SU-DHL-6 (cell line): ENCODE results near the gene SUSD4.

Source experiments
- H2AFZ ChIP-seq: fragments of 200-600 bp; sonication (generic); 2 replicates; pipeline ENCODE4 v1.6.1; 2014; ENCODE audit warnings: low read depth, mild to moderate bottlenecking, moderate library complexity, mixed read lengths, antibody characterized with exemption, low read length; ENCODE audit not compliant: severe bottlenecking
- H3F3A ChIP-seq: fragments of 200-600 bp; shearing (Covaris generic); 2 replicates; pipeline ENCODE4 v1.6.0; 2016; ENCODE audit warnings: antibody characterized with exemption, mild to moderate bottlenecking; ENCODE audit not compliant: insufficient read depth
- H3K27ac ChIP-seq: fragments of 200-600 bp; sonication (generic); 2 replicates; pipeline ENCODE4 v1.5.1; 2016; ENCODE audit warnings: low read depth, mild to moderate bottlenecking, low read length, moderate library complexity, mixed read lengths
- H3K27me3 ChIP-seq: fragments of 200-600 bp; sonication (generic), shearing (Covaris generic); 2 replicates; pipeline ENCODE4 v1.6.0; 2014; ENCODE audit warnings: mild to moderate bottlenecking, low read length
- H3K36me3 ChIP-seq: fragments of 200-600 bp; sonication (generic); 2 replicates; pipeline ENCODE4 v1.6.1; 2014; ENCODE audit warnings: mild to moderate bottlenecking, low read length, mixed read lengths
- H3K4me2 ChIP-seq: fragments of 300-600, 200-600 bp; shearing (Covaris generic), sonication (generic); 2 replicates; pipeline ENCODE4 v1.6.0; 2014; ENCODE audit warnings: low read length, low read depth, mild to moderate bottlenecking; ENCODE audit not compliant: poor library complexity, severe bottlenecking
- H3K4me3 ChIP-seq: fragments of 200-600 bp; sonication (generic); 2 replicates; pipeline ENCODE4 v1.5.1; 2014; ENCODE audit warnings: antibody characterized with exemption, low read length, mild to moderate bottlenecking, mixed read lengths; ENCODE audit not compliant: insufficient read depth, poor library complexity, severe bottlenecking
- H3K79me2 ChIP-seq: fragments of 200-600 bp; sonication (generic); 2 replicates; pipeline ENCODE4 v1.6.1; 2014; ENCODE audit warnings: mild to moderate bottlenecking, low read length, moderate library complexity; ENCODE audit not compliant: insufficient read depth
- H3K9ac ChIP-seq: fragments of 200-600 bp; sonication (generic); 2 replicates; pipeline ENCODE4 v1.7.0; 2014; ENCODE audit warnings: mild to moderate bottlenecking, low read length
- H3K9me2 ChIP-seq: fragments of 200-600 bp; sonication (generic); replicated peaks from 2 replicates; pipeline ENCODE4 v1.6.1; 2014; ENCODE audit warnings: low read length; ENCODE audit not compliant: insufficient read depth
- H3K9me3 ChIP-seq: fragments of 200-600 bp; sonication (generic); 2 replicates; pipeline ENCODE4 v1.6.1; 2014; ENCODE audit warnings: low read length, mixed read lengths; ENCODE audit not compliant: insufficient read depth
- H4K20me1 ChIP-seq: fragments of 200-600 bp; sonication (generic); 2 replicates; pipeline ENCODE4 v1.6.1; 2014; ENCODE audit warnings: low read depth, mild to moderate bottlenecking, antibody characterized with exemption, low read length, moderate library complexity, mixed read lengths
- EZH2phosphoT487 ChIP-seq: fragments of 200-600 bp; sonication (generic), shearing (Covaris generic); conservative IDR thresholded peaks from 2 replicates; pipeline ENCODE4 v1.6.1; 2018; ENCODE audit warnings: mild to moderate bottlenecking, antibody characterized with exemption, low read length, moderate library complexity, mixed read lengths
- TF ChIP-seq, protein P1 (sequence below): fragments of 200-600 bp; sonication (generic); IDR thresholded peaks from one replicate; pipeline ENCODE4 v1.5.1; 2017; ENCODE audit warnings: antibody characterized with exemption, mild to moderate bottlenecking, low read length, moderate library complexity; ENCODE audit not compliant: insufficient read depth, poor library complexity, severe bottlenecking

SUSD4 gene

DNA sequence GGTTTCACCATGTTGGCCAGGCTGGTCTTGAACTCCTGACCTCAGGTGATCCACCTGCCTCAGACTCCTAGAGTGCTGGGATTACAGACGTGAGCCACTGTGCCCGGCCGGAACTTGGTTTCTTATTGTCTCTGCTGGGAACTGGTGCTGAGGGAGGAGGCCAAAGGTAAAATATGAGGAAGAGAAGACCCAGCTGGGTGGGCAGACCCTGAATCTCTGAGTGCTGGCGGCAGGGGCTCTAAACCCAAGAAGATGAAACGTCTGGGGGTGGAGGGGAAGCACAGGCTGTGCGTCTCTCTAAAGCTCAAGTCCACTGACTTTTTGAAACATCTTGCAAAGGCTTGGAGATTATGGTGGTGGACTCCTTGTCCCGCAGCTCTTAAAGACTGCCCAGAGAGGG is 138.9 kb downstream of the SUSD4 start:
- Histone ChIP-seq H3K27ac (no peak overlapping the region), H3K27me3 (no peaks in the 10 kb centered on the region), H4K20me1 (no peaks in the 10 kb centered on the region), H3K9me2 (no peaks in the 10 kb centered on the region), H3K9ac (no peak overlapping the region), H3K9me3 (no peaks in the 10 kb centered on the region), H2AFZ (no peak overlapping the region), H3K36me3 (no peaks in the 10 kb centered on the region), H3F3A (no peaks in the 10 kb centered on the region), H3K4me2 (no peak overlapping the region), H3K79me2 (no peaks in the 10 kb centered on the region), H3K4me3 (no peak overlapping the region)
- TF ChIP-seq, protein P1, sequence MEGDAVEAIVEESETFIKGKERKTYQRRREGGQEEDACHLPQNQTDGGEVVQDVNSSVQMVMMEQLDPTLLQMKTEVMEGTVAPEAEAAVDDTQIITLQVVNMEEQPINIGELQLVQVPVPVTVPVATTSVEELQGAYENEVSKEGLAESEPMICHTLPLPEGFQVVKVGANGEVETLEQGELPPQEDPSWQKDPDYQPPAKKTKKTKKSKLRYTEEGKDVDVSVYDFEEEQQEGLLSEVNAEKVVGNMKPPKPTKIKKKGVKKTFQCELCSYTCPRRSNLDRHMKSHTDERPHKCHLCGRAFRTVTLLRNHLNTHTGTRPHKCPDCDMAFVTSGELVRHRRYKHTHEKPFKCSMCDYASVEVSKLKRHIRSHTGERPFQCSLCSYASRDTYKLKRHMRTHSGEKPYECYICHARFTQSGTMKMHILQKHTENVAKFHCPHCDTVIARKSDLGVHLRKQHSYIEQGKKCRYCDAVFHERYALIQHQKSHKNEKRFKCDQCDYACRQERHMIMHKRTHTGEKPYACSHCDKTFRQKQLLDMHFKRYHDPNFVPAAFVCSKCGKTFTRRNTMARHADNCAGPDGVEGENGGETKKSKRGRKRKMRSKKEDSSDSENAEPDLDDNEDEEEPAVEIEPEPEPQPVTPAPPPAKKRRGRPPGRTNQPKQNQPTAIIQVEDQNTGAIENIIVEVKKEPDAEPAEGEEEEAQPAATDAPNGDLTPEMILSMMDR, result no peak
- TF ChIP-seq EZH2phosphoT487, result no peak

DNA sequence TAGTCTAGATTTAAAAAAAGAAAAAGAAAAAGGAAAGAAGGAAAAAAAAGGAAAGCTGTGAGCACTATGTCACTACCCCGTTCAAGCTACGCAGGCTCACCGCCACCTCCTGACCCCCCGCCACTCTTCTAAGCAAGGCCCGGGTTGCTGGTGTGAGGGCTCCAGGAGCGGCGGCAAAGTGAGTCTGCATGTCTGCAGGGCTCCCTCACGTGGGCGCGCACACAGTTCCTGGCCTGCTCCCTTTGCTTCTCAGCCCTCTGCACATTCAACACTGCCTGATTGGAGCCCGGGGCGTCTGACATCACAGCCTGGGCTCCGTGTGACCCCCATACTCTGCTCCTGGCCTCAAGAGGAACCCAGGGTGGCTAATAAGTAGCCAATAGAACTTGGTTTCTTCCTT is 139.5 kb downstream of the SUSD4 start:
- no peaks in the 10 kb centered on the region for H3F3A ChIP-seq
- H3K4me3 ChIP-seq, result no peak overlapping the region
- no peak overlapping the region for H3K27ac ChIP-seq
- H3K4me2 ChIP-seq, result no peak overlapping the region
- TF ChIP-seq, protein P1, result no peak
- no peak for TF ChIP-seq EZH2phosphoT487
- H3K9ac ChIP-seq, result no peak overlapping the region
- no peaks in the 10 kb centered on the region for H4K20me1 ChIP-seq
- no peaks in the 10 kb centered on the region for H3K9me2 ChIP-seq
- H3K9me3 ChIP-seq, result no peaks in the 10 kb centered on the region
- no peaks in the 10 kb centered on the region for H3K79me2 ChIP-seq
- no peaks in the 10 kb centered on the region for H3K27me3 ChIP-seq
- H3K36me3 ChIP-seq, result no peaks in the 10 kb centered on the region
- no peak overlapping the region for H2AFZ ChIP-seq

DNA sequence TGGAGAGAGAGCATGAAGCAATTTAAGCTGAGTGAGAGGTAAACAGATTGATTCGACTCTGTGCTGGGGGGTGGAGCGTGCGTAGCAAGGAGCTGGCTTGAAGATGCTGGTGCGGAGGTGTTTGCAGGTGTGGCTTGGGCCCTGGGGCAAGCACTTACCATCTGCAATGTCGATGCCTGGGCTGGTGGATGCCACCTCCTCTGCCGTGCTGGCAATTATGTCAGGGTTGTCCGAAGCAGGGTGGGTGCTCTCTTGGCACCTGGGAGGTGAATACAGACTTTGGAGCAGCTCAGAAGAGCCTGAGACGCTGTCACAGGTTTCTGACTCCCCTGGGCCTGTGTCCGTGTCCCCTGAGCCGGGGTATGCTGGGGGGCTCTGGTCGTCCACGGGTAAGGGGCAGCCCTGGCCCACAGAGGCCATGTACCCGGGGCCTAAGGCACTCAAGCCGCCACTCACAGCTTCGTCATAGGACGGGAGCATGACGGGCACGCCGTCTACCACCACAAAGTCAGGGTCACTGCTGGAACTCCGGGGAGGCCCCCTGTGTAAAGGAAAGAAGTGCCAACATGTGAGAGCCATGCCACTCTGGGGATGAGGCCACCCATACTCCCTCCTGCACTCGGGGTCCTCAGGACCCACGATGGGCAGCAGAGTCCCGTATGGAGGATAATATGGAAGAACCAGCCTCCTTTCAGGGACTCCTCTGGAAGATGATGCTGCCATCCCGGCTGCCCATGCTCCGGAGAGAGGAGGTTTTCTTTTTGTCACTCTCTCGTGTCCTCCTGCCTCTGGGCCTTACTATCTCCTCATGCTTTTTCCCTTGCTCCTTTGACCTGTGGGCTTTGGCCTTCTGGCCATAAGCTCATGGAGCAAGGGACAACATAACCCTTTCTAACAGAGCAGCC is 140.6 kb downstream of the SUSD4 start:
- Histone ChIP-seq H3K27me3 (no peaks in the 10 kb centered on the region), H2AFZ (no peak overlapping the region), H3K27ac (no peak overlapping the region), H3K9me3 (no peaks in the 10 kb centered on the region), H3K36me3 (no peaks in the 10 kb centered on the region), H3K9me2 (no peaks in the 10 kb centered on the region), H3K4me2 (no peak overlapping the region), H3F3A (no peaks in the 10 kb centered on the region), H4K20me1 (no peaks in the 10 kb centered on the region), H3K4me3 (no peak overlapping the region), H3K9ac (no peak overlapping the region), H3K79me2 (no peaks in the 10 kb centered on the region)
- TF ChIP-seq, protein P1, result no peak
- no peak for TF ChIP-seq EZH2phosphoT487
